ENCODE data around the gene VSTM4.

DNA sequence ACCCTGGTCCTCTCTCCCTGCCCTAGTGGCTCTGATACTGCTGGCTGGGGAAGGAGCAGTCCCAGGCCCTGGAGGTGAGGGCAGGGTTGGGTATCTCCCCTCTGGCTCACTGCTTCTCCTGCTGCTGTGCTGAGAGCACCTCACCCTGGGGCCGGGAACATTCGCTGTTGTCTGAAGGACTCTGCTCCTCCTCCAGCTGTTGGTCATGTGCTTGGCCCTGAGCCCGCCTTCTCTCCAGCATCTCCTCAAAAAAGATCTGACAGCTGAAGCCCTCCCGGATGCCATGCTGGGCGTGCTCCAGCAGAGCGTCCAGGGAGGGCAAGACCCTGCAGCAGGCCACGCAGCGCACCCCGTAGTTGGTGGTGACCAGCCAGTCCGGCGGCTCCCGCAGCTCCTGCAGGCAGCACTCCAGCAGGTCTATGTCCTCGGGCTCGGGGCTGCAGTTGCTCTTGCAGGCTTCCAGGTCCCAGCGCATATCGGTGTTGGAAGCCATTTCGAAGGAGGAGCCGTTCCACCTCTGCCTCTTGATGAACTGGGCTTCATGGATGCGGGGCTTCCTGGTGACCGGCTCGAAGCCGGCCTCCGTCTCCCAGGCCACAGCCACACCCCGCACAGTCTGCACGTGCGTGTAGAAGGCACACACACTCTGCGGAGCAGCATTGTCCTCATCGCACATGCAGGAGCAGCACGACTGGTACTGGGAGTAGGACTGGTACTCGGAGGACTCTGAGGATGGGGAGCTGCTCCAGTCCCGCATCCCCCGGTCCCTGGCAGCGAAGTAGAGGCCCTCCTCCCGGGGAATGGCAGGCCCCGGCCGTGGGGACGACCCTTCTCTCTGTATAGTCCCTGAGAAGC lies 16.4 kb upstream of the VSTM4 start:
- TF ChIP-seq SUZ12 (IDR thresholded peaks at IDR 0.05; ENCODE audit: extremely low read depth, insufficient read depth, insufficient read length) (no peak), YY1 (IDR thresholded peaks at IDR 0.05; ENCODE audit: insufficient read depth, insufficient read length) (no peak), ZNF274 (IDR thresholded peaks at IDR 0.05; ENCODE audit: low read depth, low read length) (no peak)

All from NT2/D1 (cell line).